K562 (cell line): ENCODE results near the gene ZNF26. TPM values are rescaled to one million over a fixed set of nuclear protein-coding genes. Genes with fewer than 3 reads are reported as not detected.

ENCODE experiments used
- CEBPG ChIP-seq, 3 experiments: fragments of 200-800 bp in 1 of 3; sonication (Bioruptor generic) in 1 of 3; sonication (generic) in 1 of 3; formaldehyde crosslinking in 1 of 3; IDR thresholded peaks in 2 of 3; conservative IDR thresholded peaks in 1 of 3; 2 replicates each; pipeline versions ENCODE4 v1.6.1 to v1.8.0; 2016 to 2022; ENCODE audit warnings: missing compliant biosample characterization in 2 of 3, missing genetic modification characterization in 2 of 3, mild to moderate bottlenecking in 1 of 3, missing genetic modification reagents in 1 of 3
- HIVEP1 ChIP-seq: fragments of 250-450 bp; sonication (Bioruptor Pico); IDR thresholded peaks from 2 replicates; pipeline ENCODE4 v1.4.0; 2020; ENCODE audit warnings: mild to moderate bottlenecking
- HMGN3 ChIP-seq: IDR thresholded peaks from 2 replicates; pipeline ENCODE4 v1.6.1; 2011; ENCODE audit warnings: borderline replicate concordance, low read depth, mild to moderate bottlenecking, mixed read lengths, low read length; ENCODE audit not compliant: insufficient read length; ENCODE audit errors: extremely low read depth
- JUNB ChIP-seq: fragments of 450-650 bp; formaldehyde crosslinking; conservative IDR thresholded peaks from 2 replicates; pipeline ENCODE4 v1.4.0; 2020; ENCODE audit warnings: mild to moderate bottlenecking
- MAFG ChIP-seq: fragments of 450-650 bp; conservative IDR thresholded peaks from 2 replicates; pipeline ENCODE4 v1.6.1; 2016; ENCODE audit warnings: missing genetic modification characterization, missing compliant biosample characterization
- MEF2D ChIP-seq: conservative IDR thresholded peaks from 2 replicates; pipeline ENCODE4 v1.6.1; 2016; ENCODE audit warnings: low read depth, missing genetic modification characterization, missing compliant biosample characterization
- NCOA1 ChIP-seq: fragments of 450-650 bp; IDR thresholded peaks from 2 replicates; pipeline ENCODE4 v1.6.1; 2016; ENCODE audit warnings: low read depth
- NEUROD1 ChIP-seq: fragments of 150-350 bp; IDR thresholded peaks from 2 replicates; pipeline ENCODE4 v1.6.1; 2014; ENCODE audit warnings: borderline replicate concordance, low read length, low read depth; ENCODE audit not compliant: partially characterized antibody
- PPARD ChIP-seq: fragments of 250-450 bp; sonication (Bioruptor Pico); IDR thresholded peaks from 2 replicates; pipeline ENCODE4 v1.8.0; 2022; ENCODE audit warnings: inconsistent platforms, mild to moderate bottlenecking, moderate library complexity
- PTTG1 ChIP-seq: fragments of 450-650 bp; IDR thresholded peaks from 2 replicates; pipeline ENCODE4 v1.6.1; 2016; ENCODE audit warnings: low read depth, mild to moderate bottlenecking, missing genetic modification characterization, missing compliant biosample characterization
- RBM14 ChIP-seq: fragments of 200-400 bp; formaldehyde crosslinking; IDR thresholded peaks from 2 replicates; pipeline ENCODE4 v1.6.1; 2018; ENCODE audit warnings: low read depth, mild to moderate bottlenecking, low read length, moderate library complexity, borderline replicate concordance; ENCODE audit not compliant: insufficient read depth
- RFX5 ChIP-seq: IDR thresholded peaks from 2 replicates; pipeline ENCODE4 v1.6.1; 2011; ENCODE audit warnings: low read depth, mild to moderate bottlenecking, improper control_type of control experiment, low read length
- SMARCA4 ChIP-seq: fragments of 450-650 bp; IDR thresholded peaks from 2 replicates; pipeline ENCODE4 v1.6.1; 2016
- TFAM ChIP-seq: fragments of 250-450 bp; sonication (Bioruptor Pico); conservative IDR thresholded peaks from 2 replicates; pipeline ENCODE4 v1.5.0; 2021; ENCODE audit warnings: mild to moderate bottlenecking, moderate library complexity
- THAP12 ChIP-seq: fragments of 250-450 bp; sonication (Bioruptor Pico); IDR thresholded peaks from 2 replicates; pipeline ENCODE4 v1.9.0; 2021; ENCODE audit warnings: mild to moderate bottlenecking, inconsistent platforms
- ZBTB26 ChIP-seq: fragments of 450-650 bp; formaldehyde crosslinking; IDR thresholded peaks from 2 replicates; pipeline ENCODE4 v1.4.0; 2022; ENCODE audit warnings: missing genetic modification characterization
- ZBTB5 ChIP-seq: fragments of 450-650 bp; IDR thresholded peaks from 2 replicates; pipeline ENCODE4 v1.6.1; 2017; ENCODE audit warnings: antibody characterized with exemption
- ZBTB8A ChIP-seq: fragments of 450-650 bp; IDR thresholded peaks from 2 replicates; pipeline ENCODE4 v1.6.1; 2018; ENCODE audit warnings: mild to moderate bottlenecking, moderate library complexity; ENCODE audit not compliant: partially characterized antibody
- ZC3H4 ChIP-seq: sonication (generic); formaldehyde crosslinking; IDR thresholded peaks from 2 replicates; pipeline ENCODE4 v1.9.0; 2021; ENCODE audit warnings: missing genetic modification reagents, borderline replicate concordance
- ZFPM2 ChIP-seq: fragments of 250-450 bp; sonication (Bioruptor Pico); IDR thresholded peaks from 2 replicates; pipeline ENCODE4 v1.5.1; 2022; ENCODE audit warnings: mild to moderate bottlenecking
- ZNF41 ChIP-seq: fragments of 250-450 bp; sonication (Bioruptor Pico); conservative IDR thresholded peaks from 2 replicates; pipeline ENCODE4 v1.4.0; 2020; ENCODE audit warnings: mild to moderate bottlenecking
- ZNF436 ChIP-seq: fragments of 250-450, 450-650 bp; sonication (Bioruptor Pico); formaldehyde crosslinking; IDR thresholded peaks from 2 replicates; pipeline ENCODE4 v1.7.0; 2020; ENCODE audit warnings: mild to moderate bottlenecking
- ZNF717 ChIP-seq: fragments of 250-450 bp; sonication (Bioruptor Pico); IDR thresholded peaks from 2 replicates; pipeline ENCODE4 v1.5.0; 2021
- polyA plus RNA-seq, 8 experiments: library from polyadenylated mRNA; depleted of rRNA in 4 of 8; stranded (reverse) in 5 of 8; unstranded in 3 of 8; fragments of >200 nt; fragmentation: Nextera tagmentation in 2 of 8; fragmentation: Illumina TruSeq in 1 of 8; extraction: Ambion mirVana in 2 of 8; extraction: Trizol in 1 of 8; gene quantifications; 2 replicates each; pipeline versions ENCODE4 v1.2.1 to v1.2.3, GENCODE V29; 2011 to 2014; ENCODE audit warnings: inconsistent platforms in 1 of 8, missing spikeins in 1 of 8
- total RNA-seq, 7 experiments: library from RNA; depleted of rRNA in 6 of 7; stranded (reverse); fragments of >200 nt in 6 of 7; fragmentation: Illumina TruSeq in 2 of 7; extraction: Trizol in 2 of 7; gene quantifications; 2 replicates each; pipeline versions ENCODE4 v1.2.1 to v1.2.3, GENCODE V29; 2011 to 2021; ENCODE audit warnings: low replicate concordance in 1 of 7

The ZNF26 gene
- total and polyA plus RNA-seq, 9 of the 15 experiments (the other 6 are each of a cell fraction or from before 2014, with no cell fraction given), result 1.2 to 14.1 (median 8.0) TPM

- TF ChIP-seq ZBTB5, result no peak
- no peak for TF ChIP-seq NCOA1
- no peak for TF ChIP-seq ZC3H4
- TF ChIP-seq MAFG (tag), result no peak
- no peak for TF ChIP-seq RBM14
- TF ChIP-seq PTTG1 (tag), result no peak
- no peak for TF ChIP-seq ZBTB26
- no peak for TF ChIP-seq RFX5
- TF ChIP-seq ZNF436, result no peak
- TF ChIP-seq ZNF41, result no peak
- TF ChIP-seq CEBPG (CRISPR knock-in tag; IDR thresholded peaks at IDR 0.05), result peak; percentile 22; the same call in 1 of the 2 replicates
- TF ChIP-seq CEBPG (tag; conservative IDR thresholded peaks at IDR 0.05 in 1 of 2, IDR thresholded peaks at IDR 0.05 in 1 of 2), result no peak
- no peak for TF ChIP-seq PPARD (CRISPR knock-in tag)
- 0 out of 2 replicates have a peak, but pooled peaks have one; percentile 27 for TF ChIP-seq THAP12 (CRISPR knock-in tag)
- TF ChIP-seq ZNF717 (CRISPR knock-in tag), result no peak
- TF ChIP-seq TFAM (CRISPR knock-in tag), result no peak
- TF ChIP-seq HIVEP1, result 0 out of 2 replicates have a peak, but pooled peaks have one; percentile 50
- no peak for TF ChIP-seq HMGN3
- no peak for TF ChIP-seq NEUROD1
- TF ChIP-seq ZBTB8A, result no peak
- TF ChIP-seq JUNB, result no peak
- no peak for TF ChIP-seq SMARCA4
- no peak for TF ChIP-seq MEF2D
- no peak for TF ChIP-seq ZFPM2
Observed at GRCh38 chr12:132986001-132986884, at the start of gene ZNF26 (continued).
